Panc1 (cell line): ENCODE data around the gene SLCO2A1. TPM values are rescaled to one million over a fixed set of nuclear protein-coding genes. Genes with fewer than 3 reads are reported as not detected.

Experiments used
- ATAC-seq: fragments of 200-7000 bp; cut with Tn5 transposase; 2 replicates; pipeline ENCODE4 v1.9.1; 2020; ENCODE audit warnings: mild to moderate bottlenecking, moderate library complexity
- BruUV-seq: library from RNA; stranded (reverse); fragments of 400-500 nt; replicated peaks from 2 replicates; lab custom pipeline; 2021; lab: Mats Ljungman, UMichigan
- CTCF ChIA-PET: fragments of 300-600 bp; sonication (Branson Sonifier 250); formaldehyde crosslinking; loops from one replicate; lab custom pipeline; 2022; ENCODE audit warnings: antibody characterized with exemption; lab: Charles Lee
- POLR2A ChIA-PET: fragments of 300-600 bp; sonication (Branson Sonifier 250); formaldehyde crosslinking; loops from one replicate; lab custom pipeline; 2022; ENCODE audit warnings: antibody characterized with exemption; lab: Charles Lee
- DNase-seq: peaks from one replicate; pipeline ENCODE4 v3.0.0-alpha.2; 2010; ENCODE audit warnings: low read depth, low spot score
- H3K27ac ChIP-seq: 2 replicates; pipeline ENCODE4 v1.5.1; 2011; ENCODE audit warnings: mild to moderate bottlenecking, low read length, inconsistent platforms
- H3K27me3 ChIP-seq: fragments of 200-500 bp; sonication (Bioruptor generic); 2 replicates; pipeline ENCODE4 v1.6.0; 2014; ENCODE audit warnings: low read length, inconsistent platforms; ENCODE audit not compliant: control insufficient read depth, insufficient read depth
- H3K36me3 ChIP-seq: fragments of 200-500 bp; sonication (Bioruptor generic); 2 replicates; pipeline ENCODE4 v1.5.1; 2014; ENCODE audit warnings: inconsistent platforms, mild to moderate bottlenecking, low read length, moderate library complexity; ENCODE audit not compliant: control insufficient read depth, insufficient read depth
- H3K4me1 ChIP-seq: 2 replicates; pipeline ENCODE4 v1.5.1; 2011; ENCODE audit warnings: inconsistent platforms, mild to moderate bottlenecking, low read length, moderate library complexity; ENCODE audit not compliant: control insufficient read depth, insufficient read depth
- H3K4me3 ChIP-seq, 2 experiments: 2 replicates each; pipeline ENCODE4 v1.5.1; 2011 to 2012; ENCODE audit warnings: low read depth in 2 of 2, low read length in 2 of 2, mild to moderate bottlenecking in 2 of 2, inconsistent platforms in 1 of 2, moderate library complexity in 1 of 2
- H3K9me3 ChIP-seq: fragments of 200-500 bp; sonication (Bioruptor generic); 2 replicates; pipeline ENCODE4 v1.5.1; 2014; ENCODE audit warnings: low read depth, mild to moderate bottlenecking, inconsistent platforms, low read length, moderate library complexity; ENCODE audit not compliant: control insufficient read depth, insufficient read depth
- CTCF ChIP-seq: fragments of 450-650 bp; IDR thresholded peaks from 2 replicates; pipeline ENCODE4 v1.5.1; 2017; ENCODE audit warnings: mild to moderate bottlenecking
- POLR2AphosphoS5 ChIP-seq: IDR thresholded peaks from 2 replicates; pipeline ENCODE4 v1.6.1; 2012; ENCODE audit warnings: mild to moderate bottlenecking, low read depth, low read length, moderate library complexity
- REST ChIP-seq, 2 experiments: IDR thresholded peaks; 2 replicates each; pipeline ENCODE4 v1.6.1; 2011 to 2012; ENCODE audit warnings: low read depth in 2 of 2, control low read depth in 1 of 2, low read length in 1 of 2, mild to moderate bottlenecking in 1 of 2, moderate library complexity in 1 of 2; ENCODE audit not compliant: insufficient read depth in 1 of 2
- SIN3A ChIP-seq: IDR thresholded peaks from 2 replicates; pipeline ENCODE4 v1.6.1; 2012; ENCODE audit warnings: low read depth, mild to moderate bottlenecking, low read length, moderate library complexity, borderline replicate concordance; ENCODE audit not compliant: insufficient read depth
- TCF7L2 ChIP-seq: IDR thresholded peaks from 2 replicates; pipeline ENCODE4 v1.6.1; 2011; ENCODE audit warnings: mild to moderate bottlenecking, low read depth, low read length, inconsistent platforms
- in situ Hi-C: cut with HindIII; loops from 2 replicates; pipeline ENCODE4 v1.10.0; 2016; ENCODE audit warnings: low sequenced_read_pairs, low pct_unique_long_range_greater_than_20kb
- intact Hi-C: fragments of 100-400 bp; cut with micrococcal nuclease; formaldehyde crosslinking; loops from one replicate; pipeline ENCODE4 v1.10.0; 2022; ENCODE audit not compliant: unreplicated experiment
- total RNA-seq: library from RNA; stranded (reverse); gene quantifications from one replicate; pipeline ENCODE4 v1.2.1, GENCODE V29; 2021; ENCODE audit not compliant: unreplicated experiment

The SLCO2A1 gene
- total RNA-seq, 1 experiment from 2014 or later = 0.62 TPM

- DNase-seq (no peak), ATAC-seq (no peak)
- CTCF ChIA-PET = interaction anchor here (0.8 kb wide), 1 partner anchor 96 kb away, joined by 3 read pairs; no protein-coding TSS in a partner anchor
- in situ Hi-C loops = no loop called here
- intact Hi-C loops = loop anchor here (5.0 kb wide), 1 partner anchor 128 kb away; no protein-coding TSS in a partner anchor
- POLR2A ChIA-PET = no interaction called here
- no TSS peak for BruUV-seq
- Histone ChIP-seq H3K27me3 (peaks cover 2% of the 10 kb centered on the region; the same call in 1 of the 2 replicates), H3K36me3 (no peaks in the 10 kb centered on the region), H3K9me3 (no peaks in the 10 kb centered on the region), H3K4me3 (no peak overlapping the region), H3K27ac (no peak overlapping the region), H3K4me1 (peaks cover 11% of the 10 kb centered on the region; the same call in 1 of the 2 replicates)
- TF ChIP-seq POLR2AphosphoS5 = no peak
- TF ChIP-seq SIN3A = no peak
- TF ChIP-seq TCF7L2 = no peak
- no peak for TF ChIP-seq REST (IDR thresholded peaks at IDR 0.05; ENCODE audit: insufficient read depth in 1 of 2, low read depth in 2 of 2, low read length in 1 of 2)
- TF ChIP-seq CTCF = no peak
Measured at GRCh38 chr3:134060561-134061385, 31.0 kb upstream of the SLCO2A1 start.

GRCh38 chr3:134059671-134060560 is 30.2 kb upstream of the SLCO2A1 start:
- CTCF ChIA-PET = interaction anchor here (0.8 kb wide), 1 partner anchor 95 kb away, joined by 3 read pairs; no protein-coding TSS in a partner anchor
- Histone ChIP-seq H3K27me3 (peaks cover 2% of the 10 kb centered on the region; the same call in 1 of the 2 replicates), H3K4me1 (peaks cover 11% of the 10 kb centered on the region; the same call in 1 of the 2 replicates), H3K4me3 (no peak overlapping the region), H3K36me3 (no peaks in the 10 kb centered on the region), H3K9me3 (no peaks in the 10 kb centered on the region), H3K27ac (no peak overlapping the region)
- intact Hi-C loops = loop anchor here (5.0 kb wide), 1 partner anchor 128 kb away; no protein-coding TSS in a partner anchor
- no peak for ATAC-seq
- in situ Hi-C loops = no loop called here
- no TSS peak for BruUV-seq
- TF ChIP-seq TCF7L2 = no peak
- TF ChIP-seq SIN3A = no peak
- no peak for TF ChIP-seq CTCF
- TF ChIP-seq POLR2AphosphoS5 = no peak
- no peak for TF ChIP-seq REST (IDR thresholded peaks at IDR 0.05; ENCODE audit: insufficient read depth in 1 of 2, low read depth in 2 of 2, low read length in 1 of 2)
- DNase-seq = no peak
- POLR2A ChIA-PET = no interaction called here
